Activated effector memory CD4-positive, alpha-beta T cell treated with anti-CD3 and anti-CD28 coated beads, Interleukin-2, amount 50 U/mL, for 16 hours (primary cell): ENCODE results near the gene FAM240B.

Experiments
- DNase-seq: peaks from one replicate; pipeline ENCODE4 v3.0.0-alpha.2; 2020

The FAM240B gene

DNA sequence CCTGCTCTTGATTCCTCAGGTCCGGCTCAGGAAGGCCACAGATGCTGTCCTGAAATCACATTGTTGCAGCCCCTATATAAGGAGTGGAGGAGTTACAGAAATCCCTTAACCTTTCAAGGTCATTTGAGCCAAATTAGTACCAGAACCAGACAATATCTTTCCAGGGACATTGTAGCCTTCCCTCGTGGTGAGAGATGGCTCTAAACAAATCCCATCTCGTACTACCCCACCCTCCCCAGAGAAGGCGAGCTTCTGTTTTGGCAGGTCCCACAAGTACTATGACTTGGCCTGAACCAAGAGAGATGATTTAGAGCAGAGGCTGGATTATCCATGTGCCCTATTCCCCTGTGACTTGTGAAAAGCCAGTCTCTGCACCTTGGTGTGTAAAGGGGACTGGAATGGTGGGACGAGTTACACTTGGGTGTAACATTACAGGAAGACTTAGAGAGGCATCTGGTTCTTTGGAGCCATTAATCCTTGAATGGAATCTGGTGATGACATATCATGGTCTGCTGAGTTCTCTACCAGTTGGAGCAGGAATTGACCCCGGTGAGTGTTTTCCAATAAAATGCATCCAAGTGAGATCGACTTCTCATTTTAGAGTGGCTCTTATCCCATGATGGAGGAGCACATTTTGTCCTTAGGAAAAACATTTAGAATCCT lies at the start of gene FAM240B:
FAM240B (minus strand) TSS at position 51 of the 663 bp plus-strand sequence. CDS start 16,134 bp downstream, outside the sequence.
- no peak for DNase-seq

DNA sequence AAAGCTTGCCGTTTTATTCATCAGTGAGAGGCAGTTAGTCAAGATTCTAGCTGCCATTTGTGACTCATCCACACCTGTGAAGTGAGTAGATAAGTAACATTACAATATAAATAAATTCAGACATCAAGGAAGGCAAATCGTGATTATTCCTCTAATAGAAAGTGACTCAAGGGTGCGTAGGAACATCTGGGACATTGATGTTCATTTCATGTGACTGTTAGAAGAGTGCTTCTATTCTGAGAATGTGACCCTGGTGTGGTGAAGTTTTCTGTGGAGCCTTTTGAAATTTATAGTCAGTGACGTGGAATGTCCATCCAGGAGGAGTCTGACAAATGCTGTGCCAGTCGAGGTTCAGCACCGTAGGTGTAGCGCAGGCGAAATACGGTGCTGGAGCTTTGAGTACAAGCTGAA lies 48.4 kb upstream of the FAM240B start:
- no peak for DNase-seq

- no peak for DNase-seq
Observed at GRCh38 chr9:38765101-38765500, 45.2 kb upstream of the FAM240B start.

- DNase-seq, result no peak
Observed at GRCh38 chr9:38761999-38762398, 42.1 kb upstream of the FAM240B start.

- no peak for DNase-seq
Observed at GRCh38 chr9:38761339-38761738, 41.4 kb upstream of the FAM240B start.

DNA sequence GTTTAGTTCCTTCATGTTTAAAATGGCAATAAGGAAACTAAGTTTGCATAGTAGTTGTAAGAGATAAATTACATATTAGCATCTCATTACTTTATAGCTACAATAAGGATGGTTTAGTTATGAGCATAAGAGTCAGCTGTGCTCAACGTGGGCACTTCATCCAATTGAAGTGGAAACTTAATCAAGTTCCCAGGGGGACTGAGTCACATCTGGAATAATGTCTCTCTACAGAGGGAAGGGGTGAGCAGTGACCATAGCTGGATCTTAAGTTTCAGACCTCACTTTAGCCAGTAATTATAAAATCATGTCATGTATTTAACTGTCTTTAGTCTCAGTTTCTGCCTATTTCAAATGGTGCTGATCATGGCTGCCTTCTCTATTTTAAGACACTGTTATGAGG lies 36.8 kb upstream of the FAM240B start:
- no peak for DNase-seq

- DNase-seq, result no peak
Observed at GRCh38 chr9:38747941-38748340, 28.0 kb upstream of the FAM240B start.

DNA sequence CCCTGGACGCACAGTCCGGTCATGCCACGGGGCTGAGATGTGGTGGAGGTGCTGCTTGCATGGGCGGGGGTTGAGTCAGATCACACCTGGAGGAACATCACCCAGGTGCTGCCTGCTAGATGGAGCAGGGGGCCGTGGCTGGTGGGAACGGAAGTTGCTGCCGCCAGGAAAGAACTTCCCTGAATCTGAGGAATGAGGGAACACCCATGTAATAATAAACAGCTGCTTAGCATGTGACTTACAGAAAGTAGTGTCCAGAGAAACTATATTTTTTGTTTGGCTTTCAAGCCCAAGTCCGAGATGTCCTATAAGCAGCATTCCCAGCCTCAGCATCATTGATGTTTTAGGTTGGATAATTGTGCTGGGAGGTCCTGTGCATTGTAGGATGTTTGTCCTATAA lies 27.1 kb upstream of the FAM240B start:
- DNase-seq, result no peak

- no peak for DNase-seq
Observed at GRCh38 chr9:38746303-38746702, 26.4 kb upstream of the FAM240B start.

GRCh38 chr9:38744484-38744883 lies 24.6 kb upstream of the FAM240B start:
- DNase-seq, result no peak

- no peak for DNase-seq
Observed at GRCh38 chr9:38737246-38737645, 17.3 kb upstream of the FAM240B start.

DNA sequence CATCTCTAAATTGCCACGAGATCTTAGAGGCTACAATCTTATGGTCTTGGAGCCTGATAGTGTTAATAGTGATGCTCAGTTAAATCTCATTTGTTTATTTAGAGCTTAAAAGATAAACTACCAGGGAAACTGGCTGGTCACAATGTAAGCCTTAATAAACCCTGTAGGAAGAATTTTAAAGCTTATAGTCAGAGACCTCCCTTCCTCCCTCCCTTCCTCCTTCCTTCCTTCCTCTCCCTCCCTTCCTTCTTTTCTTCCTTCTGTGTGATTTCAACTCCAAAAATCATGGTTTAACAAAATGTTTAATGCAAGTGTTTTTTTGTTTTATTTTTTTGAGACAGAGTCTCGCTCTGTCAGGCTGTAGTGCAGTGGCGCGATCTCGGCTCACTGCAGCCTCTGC lies 14.9 kb upstream of the FAM240B start:
- DNase-seq, result no peak

- no peak for DNase-seq
Observed at GRCh38 chr9:38733503-38733902, 13.6 kb upstream of the FAM240B start.

- DNase-seq, result no peak
Observed at GRCh38 chr9:38732885-38733284, 13.0 kb upstream of the FAM240B start.

GRCh38 chr9:38727497-38728001 lies 7.6 kb upstream of the FAM240B start:
- no peak for DNase-seq

DNA sequence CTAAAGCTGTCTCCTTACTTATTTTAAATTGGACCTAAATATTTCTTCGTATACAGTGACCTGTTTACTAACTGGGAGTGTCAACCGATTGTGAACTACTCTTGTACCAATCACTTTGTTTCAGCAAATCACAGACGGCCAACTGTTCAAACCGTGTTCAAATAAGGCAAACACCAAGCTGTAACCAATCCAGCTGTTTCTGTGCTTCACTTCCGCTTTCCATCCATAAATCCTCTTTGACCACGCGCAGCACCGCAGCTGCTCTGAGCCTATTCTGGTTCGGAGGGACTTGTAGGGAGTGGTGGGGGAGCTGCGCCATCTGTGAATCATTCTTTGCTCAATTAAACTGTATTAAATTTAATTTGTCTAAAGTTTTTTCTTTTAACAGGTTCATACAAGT lies 4.8 kb upstream of the FAM240B start:
- DNase-seq, result no peak

DNA sequence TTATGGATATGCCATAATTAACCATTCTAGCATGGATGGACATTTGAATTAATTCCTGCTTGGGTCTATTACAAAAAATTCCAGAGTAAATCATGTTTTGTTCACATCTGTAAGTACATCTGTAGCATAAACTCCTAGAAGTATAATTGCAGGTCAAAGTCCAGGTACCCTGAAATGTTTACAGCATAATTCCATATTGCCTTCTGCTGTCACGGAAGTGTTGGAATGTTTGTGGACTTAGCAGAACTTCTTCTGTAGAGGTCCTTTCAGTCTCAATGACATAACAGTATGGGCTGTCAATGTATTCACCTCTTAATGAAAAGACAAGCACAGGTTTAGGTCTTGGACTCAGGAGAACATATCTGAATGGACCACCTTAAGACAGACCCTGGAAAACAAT lies 1.8 kb downstream of the FAM240B start:
- no peak for DNase-seq

DNA sequence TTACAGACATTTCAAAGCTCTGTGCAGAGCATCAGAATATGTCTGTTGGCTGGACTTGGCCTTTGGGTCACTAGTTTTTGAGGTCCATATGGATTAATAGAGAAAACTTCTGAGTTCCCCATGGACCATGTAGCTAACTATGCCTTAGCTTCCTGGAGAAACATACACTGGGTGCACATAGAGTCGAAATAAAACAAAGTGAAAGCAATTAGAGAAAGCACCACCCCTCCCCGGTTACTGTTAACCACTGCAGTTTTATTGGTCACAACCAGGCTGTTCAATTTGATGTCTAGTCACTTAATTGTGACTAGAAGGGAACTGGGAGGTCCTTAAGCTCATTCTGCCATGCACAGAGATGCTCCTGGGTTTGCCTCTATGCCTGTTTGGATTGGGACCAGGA lies 4.2 kb downstream of the FAM240B start:
- DNase-seq, result no peak

DNA sequence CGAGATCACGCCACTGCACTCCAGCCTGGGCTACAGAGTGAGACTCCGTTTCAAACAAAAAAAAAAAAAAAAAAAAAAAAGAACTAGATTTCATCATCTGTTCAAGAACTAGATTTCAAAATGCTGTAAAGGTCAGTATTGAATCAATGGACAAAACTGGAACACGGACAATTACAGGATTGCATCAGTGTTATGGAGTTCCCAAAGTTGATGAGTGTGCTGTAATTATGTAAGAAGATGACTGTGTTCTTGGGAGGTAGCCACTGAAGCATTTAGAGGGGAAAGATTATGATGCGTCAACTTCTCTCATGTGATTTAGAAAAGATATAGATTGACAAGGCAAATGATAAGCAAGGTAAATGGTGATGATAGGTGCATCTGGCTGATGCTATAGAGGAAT lies 6.5 kb downstream of the FAM240B start:
- no peak for DNase-seq

DNA sequence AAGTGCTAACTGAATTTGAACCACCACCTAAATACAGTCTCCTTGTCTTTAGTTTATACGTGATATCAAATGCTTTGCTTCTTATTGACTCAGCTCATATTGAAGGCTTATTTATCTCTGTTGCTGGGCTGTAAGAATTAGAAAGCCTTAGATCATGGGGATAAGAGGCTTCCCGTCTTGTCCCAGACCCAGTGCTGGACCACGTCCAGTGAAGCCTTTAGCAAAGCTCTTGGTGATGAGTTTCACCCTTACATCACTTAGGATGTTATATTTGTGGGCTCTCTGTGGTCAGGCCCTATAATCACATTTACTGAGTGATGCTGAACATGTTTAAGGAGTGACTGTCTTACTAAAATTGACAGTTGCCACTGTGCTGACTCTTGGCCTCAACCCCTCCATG lies 11.2 kb downstream of the FAM240B start:
- no peak for DNase-seq

- DNase-seq, result no peak
Observed at GRCh38 chr9:38707885-38708637, 11.9 kb downstream of the FAM240B start.

DNA sequence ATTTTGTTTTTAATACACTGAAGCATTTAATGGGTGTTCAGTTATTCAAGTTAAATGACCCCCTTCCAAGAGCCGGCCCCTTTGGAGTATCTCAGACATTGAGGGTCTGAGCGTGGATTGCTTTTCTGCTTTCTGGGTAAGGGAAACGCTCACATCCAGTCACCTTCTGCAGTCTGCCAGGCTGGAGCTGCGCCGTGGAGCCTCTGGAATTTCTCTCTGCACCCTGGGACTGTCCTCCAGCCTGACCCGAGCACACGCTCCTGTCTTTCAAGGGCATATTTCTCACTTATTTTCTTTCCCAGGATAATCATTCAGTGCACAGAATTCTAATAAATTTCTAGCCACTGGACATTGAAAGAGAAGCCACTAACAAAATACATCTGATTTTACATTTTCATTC lies 13.4 kb downstream of the FAM240B start:
- DNase-seq, result no peak

- no peak for DNase-seq
Observed at GRCh38 chr9:38705917-38706316, 14.0 kb downstream of the FAM240B start.

GRCh38 chr9:38700695-38701094 lies 19.2 kb downstream of the FAM240B start:
- no peak for DNase-seq

DNA sequence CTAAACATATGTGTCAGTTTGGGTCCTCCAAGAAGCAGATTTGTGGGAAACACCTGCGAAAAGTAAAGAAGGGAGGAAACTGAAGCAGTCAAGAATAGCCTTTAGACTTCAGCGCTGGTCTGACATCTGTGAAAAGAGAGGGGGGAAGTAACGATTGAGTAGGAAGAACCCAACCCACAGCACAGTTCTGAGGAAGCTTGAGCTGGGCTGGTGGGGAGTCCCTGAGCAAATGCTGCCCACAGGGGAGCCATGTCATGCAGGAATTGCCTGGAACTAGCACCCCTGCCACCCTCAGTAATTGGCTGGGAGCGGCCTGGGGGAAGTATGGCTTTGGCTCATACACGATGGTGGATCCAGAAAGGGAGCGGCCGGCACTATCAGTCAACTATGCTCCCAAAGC lies 20.6 kb downstream of the FAM240B start:
- no peak for DNase-seq
